Lower lobe of right lung (tissue), 2 donors: ENCODE data around the gene VSTM1. TPM values are rescaled to one million over a fixed set of nuclear protein-coding genes. Genes with fewer than 3 reads are reported as not detected.

ENCODE experiments used
- ATAC-seq, 2 donors: fragments of 200-7000 bp; cut with Tn5 transposase; one replicate each; pipeline ENCODE4 v1.9.1; 2020 to 2022; ENCODE audit warnings: mild to moderate bottlenecking in 2 of 2, moderate library complexity in 2 of 2
- DNase-seq: peaks from one replicate; pipeline ENCODE4 v3.0.0-alpha.2; 2020
- H3K27ac ChIP-seq: fragments of 200-600 bp; one replicate; pipeline ENCODE4 v1.8.0; 2022
- H3K27me3 ChIP-seq: fragments of 200-600 bp; one replicate; pipeline ENCODE4 v1.8.0; 2022; ENCODE audit warnings: low read depth
- H3K36me3 ChIP-seq: fragments of 200-600 bp; one replicate; pipeline ENCODE4 v1.8.0; 2022; ENCODE audit warnings: mild to moderate bottlenecking
- H3K4me1 ChIP-seq: fragments of 200-600 bp; one replicate; pipeline ENCODE4 v1.8.0; 2022
- H3K4me3 ChIP-seq: fragments of 200-600 bp; one replicate; pipeline ENCODE4 v1.8.0; 2022; ENCODE audit warnings: mild to moderate bottlenecking
- H3K9me3 ChIP-seq: fragments of 200-600 bp; one replicate; pipeline ENCODE4 v1.8.0; 2022
- intact Hi-C: fragments of 100-400 bp; cut with DNase I; formaldehyde crosslinking; loops from one replicate; pipeline ENCODE4 v1.11.0; 2022
- total RNA-seq: library from RNA; stranded (reverse); fragmentation: NEBNext Ultra II Directional; extraction: Animal tissue kit (Norgen Biotek cat#: 25700); gene quantifications from one replicate; pipeline ENCODE4 v1.2.1, GENCODE V29; 2021
- TF ChIP-seq, protein P1 (sequence below): fragments of 200-600 bp; IDR thresholded peaks from one replicate; pipeline ENCODE4 v1.8.0; 2022; ENCODE audit warnings: antibody characterized with exemption, mild to moderate bottlenecking
- donor health status: DM: no; HTN: yes; CAD: no; lungs with severe emphysema.

Gene VSTM1
- total RNA-seq, 1 donor from 2014 or later, result 1.7 TPM

DNA sequence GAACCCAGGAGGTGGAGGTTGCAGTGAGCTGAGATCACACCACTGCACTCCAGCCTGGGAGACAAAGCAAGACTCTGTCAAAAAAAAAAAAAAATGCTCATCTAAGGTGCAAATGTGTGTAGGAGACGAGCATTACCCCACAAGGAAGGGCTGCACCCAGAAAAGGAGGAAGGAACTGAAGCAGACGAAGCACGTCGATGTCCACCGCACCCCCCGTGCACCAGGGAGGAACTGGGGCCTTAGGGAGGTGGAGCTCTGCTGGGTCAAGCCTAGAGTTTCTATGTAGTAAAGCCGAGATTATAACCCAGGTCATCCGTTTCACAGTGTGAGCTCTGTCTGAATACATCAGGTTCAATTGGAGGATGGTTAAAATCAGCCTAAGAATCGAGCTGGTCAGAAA lies 1.1 kb downstream of the VSTM1 start:
- DNase-seq (peak; percentile 82), ATAC-seq (peak; percentile 68 to 85)
- Histone ChIP-seq H3K27me3 (peaks cover 4% of the 10 kb centered on the region), H3K4me1 (no peaks in the 10 kb centered on the region), H3K27ac (no peak overlapping the region), H3K36me3 (no peaks in the 10 kb centered on the region), H3K4me3 (no peak overlapping the region), H3K9me3 (no peaks in the 10 kb centered on the region)
- TF ChIP-seq, protein P1, sequence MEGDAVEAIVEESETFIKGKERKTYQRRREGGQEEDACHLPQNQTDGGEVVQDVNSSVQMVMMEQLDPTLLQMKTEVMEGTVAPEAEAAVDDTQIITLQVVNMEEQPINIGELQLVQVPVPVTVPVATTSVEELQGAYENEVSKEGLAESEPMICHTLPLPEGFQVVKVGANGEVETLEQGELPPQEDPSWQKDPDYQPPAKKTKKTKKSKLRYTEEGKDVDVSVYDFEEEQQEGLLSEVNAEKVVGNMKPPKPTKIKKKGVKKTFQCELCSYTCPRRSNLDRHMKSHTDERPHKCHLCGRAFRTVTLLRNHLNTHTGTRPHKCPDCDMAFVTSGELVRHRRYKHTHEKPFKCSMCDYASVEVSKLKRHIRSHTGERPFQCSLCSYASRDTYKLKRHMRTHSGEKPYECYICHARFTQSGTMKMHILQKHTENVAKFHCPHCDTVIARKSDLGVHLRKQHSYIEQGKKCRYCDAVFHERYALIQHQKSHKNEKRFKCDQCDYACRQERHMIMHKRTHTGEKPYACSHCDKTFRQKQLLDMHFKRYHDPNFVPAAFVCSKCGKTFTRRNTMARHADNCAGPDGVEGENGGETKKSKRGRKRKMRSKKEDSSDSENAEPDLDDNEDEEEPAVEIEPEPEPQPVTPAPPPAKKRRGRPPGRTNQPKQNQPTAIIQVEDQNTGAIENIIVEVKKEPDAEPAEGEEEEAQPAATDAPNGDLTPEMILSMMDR, result no peak
- intact Hi-C loops, result no loop called here

DNA sequence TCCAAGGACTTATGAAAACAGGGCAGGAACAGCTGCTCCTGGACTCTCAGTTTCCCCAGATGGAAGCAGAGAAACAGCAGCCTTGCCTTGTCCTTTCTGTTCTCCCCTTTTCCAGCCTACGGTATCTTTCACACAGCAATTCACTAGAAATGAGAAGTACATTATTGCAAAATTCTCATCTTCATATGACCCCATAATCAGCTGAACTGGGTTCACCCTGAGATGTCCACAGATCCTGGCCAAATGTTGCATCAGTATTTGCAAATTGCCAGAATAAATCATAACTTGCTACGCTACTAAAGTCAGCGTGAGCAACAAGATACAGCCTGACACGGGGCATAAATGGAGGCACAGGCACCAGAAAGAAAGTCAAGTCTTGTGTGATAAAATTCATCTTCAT lies 16.1 kb downstream of the VSTM1 start:
- TF ChIP-seq, protein P1, result no peak
- Histone ChIP-seq H3K9me3 (no peaks in the 10 kb centered on the region), H3K4me3 (no peak overlapping the region), H3K27ac (no peak overlapping the region), H3K36me3 (no peaks in the 10 kb centered on the region), H3K27me3 (peaks cover 25% of the 10 kb centered on the region), H3K4me1 (peaks cover 8% of the 10 kb centered on the region)
- ATAC-seq, result peak; percentile 57 to 66
- no peak for DNase-seq
- intact Hi-C loops, result no loop called here

DNA sequence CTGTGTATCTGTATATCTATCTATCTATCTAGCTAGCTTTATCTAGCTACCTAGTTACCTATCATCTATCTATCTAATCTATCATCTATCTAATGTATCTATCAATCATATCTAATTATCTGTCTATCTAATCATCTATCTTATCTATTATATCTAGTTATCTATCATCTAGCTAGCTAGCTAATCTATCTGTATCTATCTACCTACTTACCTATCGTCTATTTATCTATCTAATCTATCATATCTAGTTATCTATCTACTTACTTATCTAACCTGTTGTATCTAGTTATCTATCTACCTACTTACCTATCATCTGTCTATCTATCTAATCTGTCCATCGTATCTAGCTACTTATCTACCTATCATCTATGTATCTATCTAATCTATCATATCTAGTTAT lies 17.9 kb downstream of the VSTM1 start:
- DNase-seq, result no peak
- H3K27me3 ChIP-seq, result peaks cover 25% of the 10 kb centered on the region
- intact Hi-C loops, result no loop called here

DNA sequence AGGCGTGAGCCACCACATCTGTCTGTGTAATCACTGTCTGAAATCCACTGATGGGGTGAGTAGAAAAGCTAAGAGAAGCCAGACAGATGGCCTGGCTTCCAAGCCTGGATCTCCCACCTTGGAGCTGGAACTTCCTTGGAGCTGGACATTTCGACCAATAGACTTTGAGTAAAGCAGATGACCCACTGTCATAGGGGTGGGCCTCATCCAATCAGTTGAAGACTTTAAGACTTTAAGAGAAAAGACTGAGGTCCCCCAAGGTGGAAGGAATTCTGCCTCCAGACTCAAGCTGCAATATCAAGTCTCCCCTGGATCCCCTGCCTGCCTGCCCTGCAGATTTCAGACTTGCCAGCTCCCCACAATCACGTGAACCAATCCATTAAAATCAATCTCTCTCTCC lies 20.7 kb downstream of the VSTM1 start:
- no peaks in the 10 kb centered on the region for H3K9me3 ChIP-seq
- TF ChIP-seq, protein P1, result no peak
- peaks cover 2% of the 10 kb centered on the region for H3K4me1 ChIP-seq
- no peak overlapping the region for H3K27ac ChIP-seq
- no peaks in the 10 kb centered on the region for H3K36me3 ChIP-seq
- no peak overlapping the region for H3K4me3 ChIP-seq
- peaks cover 20% of the 10 kb centered on the region for H3K27me3 ChIP-seq
- ATAC-seq, result no peak
- no peak for DNase-seq
- intact Hi-C loops, result no loop called here

More for the DNA sequence above, 17.9 kb downstream of the VSTM1 start:
- no peak overlapping the region for H3K4me3 ChIP-seq
- H3K27ac ChIP-seq, result no peak overlapping the region
- H3K36me3 ChIP-seq, result no peaks in the 10 kb centered on the region
- TF ChIP-seq, protein P1, result no peak
- H3K9me3 ChIP-seq, result no peaks in the 10 kb centered on the region
- ATAC-seq, result no peak
- peaks cover 8% of the 10 kb centered on the region for H3K4me1 ChIP-seq

DNA sequence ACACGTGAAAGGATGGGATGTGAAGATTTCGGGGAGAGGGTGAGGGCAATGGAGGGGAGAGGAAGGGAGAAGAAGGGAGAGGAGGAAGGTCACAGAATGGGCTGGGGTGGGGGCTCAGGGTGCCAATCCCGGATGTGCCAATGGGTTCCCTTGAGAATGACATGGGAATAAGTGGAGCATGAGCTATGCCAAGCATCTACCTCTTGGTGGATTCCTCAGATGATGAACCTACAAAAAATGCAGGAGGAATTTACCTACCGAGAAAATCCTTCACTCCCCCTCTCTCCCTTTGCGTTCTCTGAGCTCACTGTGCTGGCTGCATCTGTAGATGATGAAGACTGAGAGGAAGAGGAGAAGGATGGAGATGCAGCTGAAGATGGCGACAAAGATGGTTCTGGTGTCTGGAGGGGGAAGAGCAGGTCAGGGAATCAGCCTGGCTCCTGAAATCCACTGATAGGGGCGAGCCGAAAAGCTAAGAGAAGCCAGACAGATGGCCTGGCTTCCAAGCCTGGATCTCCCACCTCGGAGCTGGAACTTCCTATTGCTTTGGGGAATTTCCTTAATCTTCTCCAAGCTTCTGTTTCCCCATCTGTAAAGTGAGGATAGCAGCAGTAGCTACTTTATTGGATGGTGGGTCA lies 21.6 kb downstream of the VSTM1 start:
- DNase-seq (no peak), ATAC-seq (no peak)
- Histone ChIP-seq H3K4me1 (no peaks in the 10 kb centered on the region), H3K36me3 (no peaks in the 10 kb centered on the region), H3K27me3 (peaks cover 20% of the 10 kb centered on the region), H3K4me3 (no peak overlapping the region), H3K9me3 (no peaks in the 10 kb centered on the region), H3K27ac (no peak overlapping the region)
- intact Hi-C loops, result no loop called here
- TF ChIP-seq, protein P1, result no peak
